Cerebellar nuclear complex (tissue), 1 donor: ENCODE data around the gene DHRS4.
"Not testable (repeated sequence)": the region's sequence is repeated elsewhere in the genome, so short reads cannot be mapped to it uniquely, and the experiment has no call there.

Experiments used
- DNase-seq, 2 experiments: peaks; one replicate each; lab custom pipeline; 2025; lab: John Stamatoyannopoulos, UW

The DHRS4 gene

GRCh38 chr14:23941230-23941629 is 12.3 kb upstream of the DHRS4 start:
- DNase-seq, result no peak

- DNase-seq, result no peak
These were observed 11.9 kb upstream of the DHRS4 start for GRCh38 chr14:23941669-23942068.

- no peak for DNase-seq
These were observed 11.0 kb upstream of the DHRS4 start for GRCh38 chr14:23942587-23942986.

- DNase-seq, result not testable (repeated sequence)
These were observed 4.5 kb upstream of the DHRS4 start for GRCh38 chr14:23949069-23949468.

GRCh38 chr14:23950411-23951135 is 3.0 kb upstream of the DHRS4 start:
- DNase-seq, result no peak

- DNase-seq, result not testable (repeated sequence)
These were observed 2.5 kb upstream of the DHRS4 start for GRCh38 chr14:23951136-23951466.

GRCh38 chr14:23951590-23952201 is 1.9 kb upstream of the DHRS4 start:
- DNase-seq, result no peak

GRCh38 chr14:23953116-23953463 is 480 bp upstream of the DHRS4 start:
- DNase-seq, result not testable (repeated sequence)

- DNase-seq, result not testable (repeated sequence)
These were observed 677 bp downstream of the DHRS4 start for GRCh38 chr14:23954279-23954614.

GRCh38 chr14:23954965-23955364 is 1.4 kb downstream of the DHRS4 start:
- DNase-seq, result not testable (repeated sequence)

GRCh38 chr14:23955811-23956210 is 2.2 kb downstream of the DHRS4 start:
- not testable (repeated sequence) for DNase-seq

- DNase-seq, result not testable (repeated sequence)
These were observed 4.5 kb downstream of the DHRS4 start for GRCh38 chr14:23957913-23958569.

GRCh38 chr14:23960899-23961298 is 7.3 kb downstream of the DHRS4 start:
- not testable (repeated sequence) for DNase-seq

GRCh38 chr14:23961704-23962103 is 8.1 kb downstream of the DHRS4 start:
- DNase-seq, result not testable (repeated sequence)

- DNase-seq, result not testable (repeated sequence)
These were observed 15.5 kb downstream of the DHRS4 start for GRCh38 chr14:23969130-23969480.

GRCh38 chr14:23969481-23970282 is 16.1 kb downstream of the DHRS4 start:
- not testable (repeated sequence) for DNase-seq

- DNase-seq, result not testable (repeated sequence)
These were observed 16.7 kb downstream of the DHRS4 start for GRCh38 chr14:23970283-23970659.

- DNase-seq, result not testable (repeated sequence)
These were observed 19.6 kb downstream of the DHRS4 start for GRCh38 chr14:23973178-23973577.

GRCh38 chr14:23974041-23974440 is 20.5 kb downstream of the DHRS4 start:
- not testable (repeated sequence) for DNase-seq

- not testable (repeated sequence) for DNase-seq
These were observed 23.6 kb downstream of the DHRS4 start for GRCh38 chr14:23977208-23977607.

GRCh38 chr14:23981951-23982813 is 28.6 kb downstream of the DHRS4 start:
- DNase-seq, result not testable (repeated sequence)
